ENCODE results near the gene ZNF148. TPM values are rescaled to one million over a fixed set of nuclear protein-coding genes. Genes with fewer than 3 reads are reported as not detected.
"Not testable (repeated sequence)": the region's sequence is repeated elsewhere in the genome, so short reads cannot be mapped to it uniquely, and the experiment has no call there.

Gene ZNF148
- total RNA-seq, 1 donor from 2014 or later = 38.3 TPM

- H3K4me1 Mint-ChIP-seq = peaks cover 5% of the 10 kb centered on the region
- H3K27me3 Mint-ChIP-seq (ENCODE audit: low read depth) = no peaks in the 10 kb centered on the region
- H3K27ac Mint-ChIP-seq (ENCODE audit: unreplicated experiment) = no peak overlapping the region
- no peak overlapping the region for H3K4me3 Mint-ChIP-seq
- H3K9me3 Mint-ChIP-seq = peaks cover 37% of the 10 kb centered on the region
- no peak for TF ChIP-seq CTCF (conservative IDR thresholded peaks at IDR 0.05)
- H3K36me3 Mint-ChIP-seq (ENCODE audit: low read depth) = peaks cover 51% of the 10 kb centered on the region
- DNase-seq (ENCODE audit: low read depth, low spot score) = no peak
Measured at GRCh38 chr3:125349055-125349454, 26.1 kb downstream of the ZNF148 start.

GRCh38 chr3:125343367-125343766 lies 31.8 kb downstream of the ZNF148 start:
- peaks cover 62% of the 10 kb centered on the region for H3K36me3 Mint-ChIP-seq (ENCODE audit: low read depth)

GRCh38 chr3:125340121-125340520 lies 35.0 kb downstream of the ZNF148 start:
- Mint-ChIP-seq H3K36me3 (ENCODE audit: low read depth) (peaks cover 42% of the 10 kb centered on the region), H3K27ac (ENCODE audit: unreplicated experiment) (no peak overlapping the region), H3K4me1 (peaks cover 19% of the 10 kb centered on the region), H3K4me3 (no peak overlapping the region), H3K27me3 (ENCODE audit: low read depth) (no peaks in the 10 kb centered on the region), H3K9me3 (peaks cover 21% of the 10 kb centered on the region)
- no peak for TF ChIP-seq CTCF (conservative IDR thresholded peaks at IDR 0.05)
- no peak for DNase-seq (ENCODE audit: low read depth, low spot score)

More at GRCh38 chr3:125343367-125343766, 31.8 kb downstream of the ZNF148 start:
- not testable (repeated sequence) for H3K27ac Mint-ChIP-seq (ENCODE audit: unreplicated experiment); H3K4me1 Mint-ChIP-seq; H3K27me3 Mint-ChIP-seq (ENCODE audit: low read depth); DNase-seq (ENCODE audit: low read depth, low spot score); H3K4me3 Mint-ChIP-seq
- peaks cover 36% of the 10 kb centered on the region for H3K9me3 Mint-ChIP-seq

DNA sequence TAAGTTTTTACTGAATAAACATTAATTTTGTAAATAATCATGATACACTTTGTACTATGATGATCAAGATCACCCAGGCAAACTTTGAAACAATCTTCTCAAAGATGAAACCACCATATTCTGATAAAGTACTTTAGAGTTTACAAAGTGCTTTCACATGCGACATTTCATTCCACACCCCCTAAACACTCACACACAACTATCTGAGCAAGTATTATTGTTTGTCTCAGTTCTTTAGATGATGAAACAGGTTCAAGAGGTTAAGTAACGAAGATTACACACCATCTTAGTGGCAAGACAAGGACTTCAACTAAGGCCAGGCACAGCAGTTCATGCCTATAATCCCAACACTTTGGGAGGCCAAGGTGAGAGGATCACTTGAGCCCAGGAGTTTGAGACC lies 37.6 kb downstream of the ZNF148 start:
- H3K27ac Mint-ChIP-seq (ENCODE audit: unreplicated experiment) = no peak overlapping the region
- H3K9me3 Mint-ChIP-seq = peaks cover 20% of the 10 kb centered on the region
- DNase-seq (ENCODE audit: low read depth, low spot score) = no peak
- H3K4me1 Mint-ChIP-seq = peaks cover 25% of the 10 kb centered on the region
- H3K4me3 Mint-ChIP-seq = no peak overlapping the region
- H3K27me3 Mint-ChIP-seq (ENCODE audit: low read depth) = no peaks in the 10 kb centered on the region
- TF ChIP-seq CTCF (conservative IDR thresholded peaks at IDR 0.05) = no peak
- peaks cover 27% of the 10 kb centered on the region for H3K36me3 Mint-ChIP-seq (ENCODE audit: low read depth)

DNA sequence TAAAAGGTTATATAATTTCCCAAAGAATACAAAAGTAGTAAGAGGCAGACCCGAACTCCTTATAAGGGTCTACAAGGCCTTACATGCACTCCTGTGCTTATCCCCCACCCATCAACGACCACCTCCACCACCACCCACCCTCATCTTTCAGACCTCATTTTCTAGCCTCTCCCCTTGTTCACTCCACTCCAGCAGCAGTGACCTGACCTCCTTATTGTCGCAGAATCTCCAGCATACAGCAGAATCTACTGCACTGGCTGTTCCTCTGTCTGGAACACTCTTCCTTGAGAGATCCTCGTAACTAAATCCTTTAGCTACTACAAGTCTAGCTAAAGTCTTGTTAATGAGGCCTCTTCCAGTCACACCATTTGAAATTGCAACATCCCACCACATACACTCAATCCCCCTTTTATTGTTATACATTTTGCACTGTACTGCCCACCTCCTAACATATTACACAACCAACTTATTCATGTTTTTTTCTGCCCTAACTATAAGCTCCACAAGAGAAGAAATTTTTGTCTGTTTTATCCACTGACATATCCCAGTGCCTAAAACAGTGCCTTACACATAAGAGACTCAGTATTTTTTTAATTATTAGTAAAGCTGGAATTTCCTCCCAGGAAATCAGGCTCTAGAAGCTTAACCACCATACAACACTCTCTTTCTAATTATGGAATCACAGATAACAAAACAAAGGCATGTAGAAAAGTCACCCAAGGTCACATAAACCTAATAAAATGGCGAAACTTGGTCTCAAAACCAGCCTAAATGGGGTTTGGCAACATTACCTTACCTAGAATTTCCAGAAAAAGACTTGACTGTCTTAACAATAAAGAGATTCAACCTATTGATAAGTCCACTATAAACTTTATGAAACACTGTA lies 40.2 kb downstream of the ZNF148 start:
- Mint-ChIP-seq H3K4me1 (peaks cover 25% of the 10 kb centered on the region), H3K27ac (ENCODE audit: unreplicated experiment) (no peak overlapping the region), H3K36me3 (ENCODE audit: low read depth) (peaks cover 18% of the 10 kb centered on the region), H3K4me3 (no peak overlapping the region), H3K9me3 (peaks cover 14% of the 10 kb centered on the region), H3K27me3 (ENCODE audit: low read depth) (no peaks in the 10 kb centered on the region)
- TF ChIP-seq CTCF (conservative IDR thresholded peaks at IDR 0.05) = no peak
- no peak for DNase-seq (ENCODE audit: low read depth, low spot score)

GRCh38 chr3:125332504-125332903 lies 42.6 kb downstream of the ZNF148 start:
- no peak overlapping the region for H3K27ac Mint-ChIP-seq (ENCODE audit: unreplicated experiment)
- TF ChIP-seq CTCF (conservative IDR thresholded peaks at IDR 0.05) = no peak
- peaks cover 19% of the 10 kb centered on the region for H3K4me1 Mint-ChIP-seq
- no peak for DNase-seq (ENCODE audit: low read depth, low spot score)
- H3K4me3 Mint-ChIP-seq = no peak overlapping the region
- no peaks in the 10 kb centered on the region for H3K27me3 Mint-ChIP-seq (ENCODE audit: low read depth)
- peaks cover 7% of the 10 kb centered on the region for H3K9me3 Mint-ChIP-seq
- H3K36me3 Mint-ChIP-seq (ENCODE audit: low read depth) = peaks cover 11% of the 10 kb centered on the region

Measured in neural crest cell (in vitro differentiated cells).